Activated CD4-positive, alpha-beta T cell treated with anti-CD3 and anti-CD28 coated beads, Interleukin-2, amount 10 ng/mL, durations not matched to agents 24 days and 14 days (primary cell): ENCODE measurements around the gene WDTC1. TPM values are rescaled to one million over a fixed set of nuclear protein-coding genes. Genes with fewer than 3 reads are reported as not detected.
A peak's percentile ranks its signal among the peaks of the same experiment; 100 is the strongest.

ENCODE experiments used
- DNase-seq: peaks from one replicate; pipeline ENCODE4 v3.0.0; 2022
- H3K27ac Mint-ChIP-seq: one replicate; pipeline ENCODE4 v1.8.0; 2022; ENCODE audit warnings: mild to moderate bottlenecking, mixed read lengths
- H3K27me3 Mint-ChIP-seq: one replicate; pipeline ENCODE4 v1.8.0; 2022; ENCODE audit warnings: mixed read lengths
- H3K36me3 Mint-ChIP-seq: one replicate; pipeline ENCODE4 v1.8.0; 2022; ENCODE audit warnings: low read depth, mild to moderate bottlenecking, mixed read lengths
- H3K4me1 Mint-ChIP-seq: one replicate; pipeline ENCODE4 v1.8.0; 2021; ENCODE audit warnings: mixed read lengths
- H3K4me3 Mint-ChIP-seq: one replicate; pipeline ENCODE4 v1.8.0; 2022; ENCODE audit warnings: mild to moderate bottlenecking, moderate library complexity, mixed read lengths
- H3K9me3 Mint-ChIP-seq: one replicate; pipeline ENCODE4 v1.8.0; 2021; ENCODE audit warnings: mixed read lengths
- intact Hi-C: fragments of 100-400 bp; cut with micrococcal nuclease; formaldehyde crosslinking; loops from one replicate; pipeline ENCODE4 v1.15.1; 2023
- total RNA-seq: library from RNA; stranded (reverse); gene quantifications from 2 replicates; pipeline ENCODE4 v1.2.3, GENCODE V29; 2022

The WDTC1 gene
- total RNA-seq, 1 donor from 2014 or later: 17.4 TPM

DNA sequence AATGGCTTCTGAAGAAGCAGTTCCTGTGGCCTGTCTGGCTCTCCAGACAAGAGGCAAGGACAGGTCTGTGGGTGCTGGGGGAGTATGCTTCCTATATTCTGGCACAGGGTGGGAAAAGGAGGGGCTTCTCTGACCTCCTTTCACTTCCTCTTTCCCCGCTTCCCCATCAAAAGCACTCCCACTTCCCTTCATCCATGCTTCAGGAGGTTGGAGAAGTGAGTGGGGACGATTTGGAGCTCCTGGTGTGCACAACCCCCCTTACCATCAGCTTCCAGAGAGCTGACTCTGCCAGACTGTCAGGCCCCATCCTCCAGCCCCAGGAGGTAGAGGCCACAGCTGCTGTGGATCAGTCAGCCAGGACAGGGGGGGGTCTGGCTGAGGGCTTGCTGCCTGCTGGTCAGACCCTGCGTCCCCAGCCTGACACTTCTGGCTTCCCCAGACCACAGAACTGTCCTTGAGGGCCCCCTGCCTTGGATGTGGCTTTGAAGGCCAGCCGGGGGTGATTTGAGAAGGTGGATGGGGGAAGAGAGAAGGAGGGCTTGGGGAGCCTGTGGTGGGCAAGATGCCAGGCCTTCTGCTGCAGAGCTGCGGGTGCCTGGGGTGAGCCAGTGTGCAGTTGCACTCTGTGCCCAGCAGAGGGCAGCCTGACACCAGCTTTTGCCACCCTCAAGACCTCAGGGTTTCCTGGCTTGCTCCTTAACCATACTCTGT, 66.1 kb downstream of the WDTC1 start:
- Mint-ChIP-seq H3K27me3 (no peaks in the 10 kb centered on the region), H3K27ac (no peak overlapping the region), H3K9me3 (no peaks in the 10 kb centered on the region), H3K36me3 (peaks cover 19% of the 10 kb centered on the region), H3K4me1 (no peaks in the 10 kb centered on the region), H3K4me3 (no peak overlapping the region)
- intact Hi-C loops: loop anchor here (1.0 kb wide), 2 partner anchors 88 to 95 kb away; no protein-coding TSS in a partner anchor
- DNase-seq: peak; percentile 92

DNA sequence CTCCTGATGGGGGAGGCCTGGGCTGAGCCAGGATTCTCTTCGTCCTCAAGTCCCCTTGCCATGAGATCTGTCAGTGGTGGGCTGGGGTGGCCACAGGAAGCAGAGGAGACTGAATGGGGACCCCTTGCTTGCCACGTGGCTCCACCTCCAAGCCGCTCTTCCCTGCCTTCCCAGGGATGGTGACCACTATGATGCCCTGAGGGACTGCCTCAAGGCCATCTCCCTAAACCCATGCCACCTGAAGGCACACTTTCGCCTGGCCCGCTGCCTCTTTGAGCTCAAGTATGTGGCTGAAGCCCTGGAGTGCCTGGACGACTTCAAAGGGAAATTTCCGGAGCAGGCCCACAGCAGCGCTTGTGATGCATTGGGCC, 66.6 kb downstream of the WDTC1 start:
- Mint-ChIP-seq H3K4me1 (no peaks in the 10 kb centered on the region), H3K36me3 (peaks cover 20% of the 10 kb centered on the region), H3K27me3 (no peaks in the 10 kb centered on the region), H3K27ac (no peak overlapping the region), H3K4me3 (no peak overlapping the region), H3K9me3 (no peaks in the 10 kb centered on the region)
- no peak for DNase-seq
- intact Hi-C loops: no loop called here

GRCh38 chr1:27301582-27302199, 67.3 kb downstream of the WDTC1 start:
- Mint-ChIP-seq H3K27me3 (no peaks in the 10 kb centered on the region), H3K4me1 (no peaks in the 10 kb centered on the region), H3K36me3 (peaks cover 20% of the 10 kb centered on the region), H3K9me3 (no peaks in the 10 kb centered on the region), H3K4me3 (no peak overlapping the region), H3K27ac (no peak overlapping the region)
- intact Hi-C loops: no loop called here
- DNase-seq: no peak

GRCh38 chr1:27302612-27303011, 68.2 kb downstream of the WDTC1 start:
- no peak overlapping the region for H3K4me3 Mint-ChIP-seq
- H3K27ac Mint-ChIP-seq: no peak overlapping the region
- H3K9me3 Mint-ChIP-seq: no peaks in the 10 kb centered on the region
- DNase-seq: no peak
- intact Hi-C loops: no loop called here
- H3K27me3 Mint-ChIP-seq: no peaks in the 10 kb centered on the region
- H3K4me1 Mint-ChIP-seq: no peaks in the 10 kb centered on the region
- peaks cover 20% of the 10 kb centered on the region for H3K36me3 Mint-ChIP-seq

GRCh38 chr1:27303509-27303908, 69.1 kb downstream of the WDTC1 start:
- Mint-ChIP-seq H3K4me3 (no peak overlapping the region), H3K9me3 (no peaks in the 10 kb centered on the region), H3K27me3 (no peaks in the 10 kb centered on the region), H3K36me3 (peaks cover 14% of the 10 kb centered on the region), H3K27ac (no peak overlapping the region), H3K4me1 (no peaks in the 10 kb centered on the region)
- intact Hi-C loops: no loop called here
- DNase-seq: no peak

DNA sequence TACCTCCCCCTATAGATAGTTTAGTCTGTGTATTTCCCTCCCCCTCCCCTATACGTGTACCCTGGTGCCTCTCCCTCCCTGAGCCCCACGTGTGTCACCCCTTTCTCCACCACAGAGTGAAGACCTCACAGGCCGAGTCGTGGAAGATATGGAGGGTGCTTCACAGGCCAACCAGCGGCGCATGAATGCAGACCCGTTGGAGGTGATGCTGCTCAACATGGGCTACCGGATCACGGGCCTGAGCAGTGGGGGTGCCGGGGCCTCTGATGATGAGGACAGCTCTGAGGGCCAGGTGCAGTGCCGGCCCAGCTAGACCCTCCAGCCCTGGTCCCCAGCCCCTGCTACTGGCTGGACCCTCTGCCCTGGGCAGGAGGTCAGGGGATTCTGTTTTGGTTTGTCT, 71.6 kb downstream of the WDTC1 start:
- no peak for DNase-seq
- H3K4me1 Mint-ChIP-seq: no peaks in the 10 kb centered on the region
- no peak overlapping the region for H3K27ac Mint-ChIP-seq
- H3K36me3 Mint-ChIP-seq: peaks cover 5% of the 10 kb centered on the region
- no peaks in the 10 kb centered on the region for H3K27me3 Mint-ChIP-seq
- no peak overlapping the region for H3K4me3 Mint-ChIP-seq
- intact Hi-C loops: no loop called here
- no peaks in the 10 kb centered on the region for H3K9me3 Mint-ChIP-seq

DNA sequence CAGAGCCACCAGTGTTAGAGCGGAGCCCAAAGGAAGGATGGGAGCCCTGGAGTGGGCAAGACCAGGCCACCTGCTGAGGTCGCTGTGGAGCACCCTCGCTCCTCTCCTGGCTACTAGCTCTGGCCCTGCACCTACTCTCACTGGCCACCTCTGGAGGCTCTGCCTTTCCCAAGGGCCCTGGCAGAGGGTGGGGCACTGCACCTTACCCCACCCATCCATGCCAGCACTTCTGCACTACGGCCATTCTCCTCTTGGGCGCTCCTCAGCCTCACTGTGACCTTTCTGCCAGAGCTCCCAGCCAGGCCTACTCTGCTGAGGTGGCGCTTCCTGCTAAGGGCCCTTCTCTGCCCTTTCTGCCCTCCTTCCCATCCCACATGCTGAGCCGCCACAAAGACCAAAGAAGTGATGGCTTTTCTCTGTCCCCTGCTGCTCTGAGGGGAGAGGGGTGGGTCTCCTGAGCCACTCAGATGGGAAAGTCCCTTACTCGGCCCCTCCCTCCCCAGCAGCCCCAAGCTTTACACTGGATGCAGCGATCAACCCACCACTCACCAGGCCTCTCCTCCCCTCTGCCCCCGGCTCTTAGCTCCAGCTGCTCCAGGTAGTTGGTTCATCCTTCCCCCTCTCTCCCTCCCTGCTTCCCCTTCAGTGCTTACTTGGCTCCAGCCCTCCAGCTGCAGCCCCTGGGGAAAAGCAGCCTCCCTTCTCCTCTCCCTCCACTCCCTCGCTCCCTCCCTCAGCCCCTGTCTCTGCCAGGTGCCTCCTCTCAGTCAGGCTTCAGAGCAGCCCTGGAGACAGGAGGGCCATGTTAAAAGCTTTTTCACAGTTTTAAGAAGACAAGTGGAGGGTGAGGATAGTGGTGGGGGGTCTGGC, 72.7 kb downstream of the WDTC1 start:
- H3K9me3 Mint-ChIP-seq: no peaks in the 10 kb centered on the region

DNA sequence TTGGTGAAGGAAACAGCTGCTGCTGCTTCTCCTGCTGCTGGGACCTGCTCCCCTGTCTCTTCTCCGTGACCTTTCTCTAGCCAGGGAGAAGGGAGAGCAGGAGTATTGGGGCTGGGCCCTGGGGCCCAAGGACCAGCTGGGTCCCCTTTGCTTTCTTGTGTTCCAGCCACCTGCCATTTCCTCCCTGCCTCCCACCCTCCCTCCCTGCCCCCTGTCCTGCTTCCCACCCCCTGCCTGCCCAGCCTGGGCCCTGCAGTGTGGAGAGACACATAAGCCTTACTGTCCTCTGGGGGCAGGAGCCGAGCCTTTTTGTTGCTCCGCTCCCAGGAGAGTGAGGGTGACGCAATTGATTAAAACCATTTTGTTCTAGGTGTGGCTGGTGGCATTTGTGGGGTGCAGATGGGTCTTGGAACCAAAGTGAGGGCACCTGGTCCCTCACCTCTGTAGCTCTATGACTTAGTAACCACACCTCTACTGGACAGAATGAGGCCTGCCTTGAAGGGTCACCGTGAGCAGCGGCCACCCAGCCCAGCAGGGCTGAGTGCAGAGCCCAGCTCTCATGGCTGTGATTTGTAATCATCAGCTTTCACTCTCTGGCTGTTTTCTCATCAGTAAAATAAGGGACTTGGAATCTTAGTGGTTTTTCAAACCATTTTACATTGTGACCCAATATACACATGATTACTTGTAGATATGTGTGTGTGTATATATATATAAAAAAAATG, 73.6 kb downstream of the WDTC1 start:
- H3K9me3 Mint-ChIP-seq: no peaks in the 10 kb centered on the region
- no peaks in the 10 kb centered on the region for H3K4me1 Mint-ChIP-seq
- H3K36me3 Mint-ChIP-seq: peaks cover 3% of the 10 kb centered on the region
- H3K27me3 Mint-ChIP-seq: peaks cover 4% of the 10 kb centered on the region
- intact Hi-C loops: no loop called here
- no peak overlapping the region for H3K4me3 Mint-ChIP-seq
- no peak overlapping the region for H3K27ac Mint-ChIP-seq
- DNase-seq: no peak

More for the DNA sequence above, 72.7 kb downstream of the WDTC1 start:
- Mint-ChIP-seq H3K4me3 (no peak overlapping the region), H3K36me3 (peaks cover 4% of the 10 kb centered on the region), H3K27me3 (no peaks in the 10 kb centered on the region), H3K27ac (no peak overlapping the region), H3K4me1 (no peaks in the 10 kb centered on the region)
- intact Hi-C loops: no loop called here
- no peak for DNase-seq

- no peak for DNase-seq
- H3K4me3 Mint-ChIP-seq: no peak overlapping the region
- H3K27me3 Mint-ChIP-seq: peaks cover 7% of the 10 kb centered on the region
- no peaks in the 10 kb centered on the region for H3K4me1 Mint-ChIP-seq
- no peaks in the 10 kb centered on the region for H3K36me3 Mint-ChIP-seq
- intact Hi-C loops: no loop called here
- H3K27ac Mint-ChIP-seq: no peak overlapping the region
- H3K9me3 Mint-ChIP-seq: no peaks in the 10 kb centered on the region
Observed at GRCh38 chr1:27314169-27314568, 79.7 kb downstream of the WDTC1 start.

DNA sequence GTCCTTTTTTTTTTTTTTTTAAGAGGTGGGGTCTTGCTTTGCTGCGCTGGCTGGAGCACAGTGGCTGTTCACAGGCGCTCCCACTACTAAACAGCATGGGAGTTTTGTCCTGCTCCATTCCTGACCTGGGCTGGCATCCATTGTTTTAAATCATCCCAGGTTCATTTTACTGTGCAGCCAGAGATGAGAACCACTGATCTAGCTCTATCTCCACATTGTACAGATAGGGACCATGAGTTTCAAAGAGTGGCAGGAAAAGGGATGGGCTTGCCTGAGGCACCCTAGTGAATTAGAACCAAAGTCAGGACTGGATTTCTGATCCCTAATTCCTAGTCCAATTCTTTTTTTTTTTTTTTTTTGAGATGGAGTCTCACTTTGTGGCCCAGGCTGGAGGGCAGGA, 80.3 kb downstream of the WDTC1 start:
- Mint-ChIP-seq H3K4me3 (no peak overlapping the region), H3K9me3 (no peaks in the 10 kb centered on the region), H3K27me3 (peaks cover 7% of the 10 kb centered on the region), H3K36me3 (no peaks in the 10 kb centered on the region), H3K27ac (no peak overlapping the region), H3K4me1 (no peaks in the 10 kb centered on the region)
- intact Hi-C loops: no loop called here
- DNase-seq: no peak

DNA sequence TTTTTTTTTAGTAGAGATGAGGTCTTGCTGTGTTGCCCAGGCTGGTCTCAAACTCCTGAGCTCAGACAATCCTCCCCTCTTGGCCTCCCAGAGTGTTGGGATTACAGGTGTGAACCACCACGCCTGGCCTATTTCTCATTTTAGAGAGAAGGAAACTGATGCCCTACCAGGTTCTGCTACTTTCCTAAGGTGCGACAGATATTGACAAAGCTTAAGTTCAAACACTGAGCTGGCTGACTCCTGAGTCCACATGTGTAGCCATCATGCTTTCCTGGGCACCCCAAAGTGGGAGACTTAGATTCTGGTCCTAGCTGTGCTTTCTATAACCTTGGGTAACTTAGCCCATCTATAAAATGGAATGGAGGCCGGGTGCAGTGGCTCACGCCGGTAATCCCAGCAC, 82.4 kb downstream of the WDTC1 start:
- Mint-ChIP-seq H3K27ac (no peak overlapping the region), H3K36me3 (peaks cover under 1% of the 10 kb centered on the region), H3K9me3 (no peaks in the 10 kb centered on the region), H3K4me3 (no peak overlapping the region), H3K4me1 (peaks cover 6% of the 10 kb centered on the region), H3K27me3 (peaks cover 9% of the 10 kb centered on the region)
- intact Hi-C loops: no loop called here
- DNase-seq: no peak

DNA sequence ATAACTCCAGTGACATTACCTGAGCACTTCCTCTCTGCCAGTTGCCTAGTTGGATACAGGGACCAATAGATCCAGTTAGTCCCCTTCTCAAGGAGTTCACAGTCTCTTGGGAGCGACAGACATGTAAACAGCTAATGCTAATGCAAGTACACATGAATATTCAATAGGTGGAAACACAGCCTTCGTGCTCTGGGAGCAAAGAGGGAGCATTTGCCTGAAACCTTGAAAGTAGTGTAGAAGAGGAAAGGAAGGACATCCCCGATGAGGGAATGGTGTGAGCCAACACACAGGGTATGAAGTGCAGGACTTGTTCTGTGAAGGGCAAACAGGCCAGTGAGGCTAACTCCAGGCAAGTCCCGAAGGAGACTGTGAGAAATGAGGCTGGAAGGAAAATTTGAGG, 83.7 kb downstream of the WDTC1 start:
- intact Hi-C loops: no loop called here
- H3K36me3 Mint-ChIP-seq: peaks cover 3% of the 10 kb centered on the region
- H3K27ac Mint-ChIP-seq: no peak overlapping the region
- no peak for DNase-seq
- no peak overlapping the region for H3K4me3 Mint-ChIP-seq
- no peaks in the 10 kb centered on the region for H3K9me3 Mint-ChIP-seq
- peaks cover 5% of the 10 kb centered on the region for H3K27me3 Mint-ChIP-seq
- H3K4me1 Mint-ChIP-seq: peaks cover 7% of the 10 kb centered on the region

DNA sequence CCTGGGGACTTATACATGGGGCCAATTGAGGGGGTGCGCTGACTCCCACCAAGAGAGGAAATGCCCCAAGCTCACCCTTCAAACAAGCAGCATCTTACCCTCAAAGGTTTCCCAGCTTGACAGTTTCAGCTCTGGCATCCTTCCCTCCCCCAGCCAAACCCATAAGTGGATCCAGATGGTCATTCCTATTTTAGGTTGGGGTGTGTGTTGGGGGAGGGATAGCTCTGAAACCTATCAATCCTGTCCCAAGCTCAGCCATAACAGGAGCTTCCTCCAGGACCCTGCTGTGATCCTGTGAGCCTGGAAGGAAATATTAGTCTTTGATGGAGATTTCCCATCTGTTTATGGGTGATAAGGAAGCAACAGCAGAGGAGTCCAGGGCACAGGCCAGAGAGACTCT, 84.2 kb downstream of the WDTC1 start:
- H3K4me3 Mint-ChIP-seq: no peak overlapping the region
- DNase-seq: no peak
- H3K9me3 Mint-ChIP-seq: no peaks in the 10 kb centered on the region
- intact Hi-C loops: no loop called here
- peaks cover 5% of the 10 kb centered on the region for H3K27me3 Mint-ChIP-seq
- H3K36me3 Mint-ChIP-seq: peaks cover 3% of the 10 kb centered on the region
- no peak overlapping the region for H3K27ac Mint-ChIP-seq
- H3K4me1 Mint-ChIP-seq: peaks cover 10% of the 10 kb centered on the region
